LNCaP clone FGC (cell line): Measurements from ENCODE around the gene TMEM131.

ENCODE experiments used
- DNase-seq: peaks from one replicate; pipeline ENCODE4 v3.0.0-alpha.2; 2011; ENCODE audit warnings: low read depth
- H3K4me3 ChIP-seq: 2 replicates; pipeline ENCODE4 v1.5.1; 2011; ENCODE audit warnings: mild to moderate bottlenecking, low read depth, low read length, control low read depth
- CTCF ChIP-seq: IDR thresholded peaks from 2 replicates; pipeline ENCODE4 v1.5.1; 2012; ENCODE audit warnings: mild to moderate bottlenecking; ENCODE audit not compliant: control insufficient read depth, insufficient read depth; ENCODE audit errors: extremely low read depth

Gene TMEM131

GRCh38 chr2:97733341-97734035, 262.3 kb downstream of the TMEM131 start:
- no peak for DNase-seq
- no peak for TF ChIP-seq CTCF
- H3K4me3 ChIP-seq = no peak overlapping the region

- no peak for DNase-seq
- no peak for TF ChIP-seq CTCF
- no peak overlapping the region for H3K4me3 ChIP-seq
Measured at GRCh38 chr2:97732436-97733340, 263.1 kb downstream of the TMEM131 start.

- no peak overlapping the region for H3K4me3 ChIP-seq
- TF ChIP-seq CTCF = no peak
- no peak for DNase-seq
Measured at GRCh38 chr2:97731274-97732020, 264.3 kb downstream of the TMEM131 start.

- no peak for DNase-seq
- no peak overlapping the region for H3K4me3 ChIP-seq
- TF ChIP-seq CTCF = no peak
Measured at GRCh38 chr2:97730245-97730644, 265.5 kb downstream of the TMEM131 start.

GRCh38 chr2:97728091-97728731, 267.5 kb downstream of the TMEM131 start:
- no peak for TF ChIP-seq CTCF
- no peak for DNase-seq
- H3K4me3 ChIP-seq = no peak overlapping the region

GRCh38 chr2:97727296-97727695, 268.5 kb downstream of the TMEM131 start:
- no peak for DNase-seq
- no peak overlapping the region for H3K4me3 ChIP-seq
- no peak for TF ChIP-seq CTCF
